UCSD-AML1 (cell line): ENCODE measurements around the gene ST3GAL6.

Source experiments
- DNase-seq: peaks from one replicate; lab custom pipeline; 2025; ENCODE audit not compliant: unreplicated experiment; lab: John Stamatoyannopoulos, UW

Gene ST3GAL6

GRCh38 chr3:98739266-98739665 lies 23.9 kb upstream of the ST3GAL6 start:
- no peak for DNase-seq

GRCh38 chr3:98740324-98740723 lies 22.8 kb upstream of the ST3GAL6 start:
- DNase-seq: no peak

GRCh38 chr3:98741121-98741716 lies 21.9 kb upstream of the ST3GAL6 start:
- DNase-seq: no peak

- no peak for DNase-seq
These were observed 20.1 kb upstream of the ST3GAL6 start for GRCh38 chr3:98743071-98743470.

- DNase-seq: no peak
These were observed 18.9 kb upstream of the ST3GAL6 start for GRCh38 chr3:98744283-98744682.

GRCh38 chr3:98745718-98746117 lies 17.4 kb upstream of the ST3GAL6 start:
- DNase-seq: no peak

- DNase-seq: no peak
These were observed 17.0 kb upstream of the ST3GAL6 start for GRCh38 chr3:98746122-98746521.

- no peak for DNase-seq
These were observed 16.3 kb upstream of the ST3GAL6 start for GRCh38 chr3:98746882-98747281.

GRCh38 chr3:98750276-98750919 lies 12.7 kb upstream of the ST3GAL6 start:
- no peak for DNase-seq

GRCh38 chr3:98754483-98754882 lies 8.7 kb upstream of the ST3GAL6 start:
- no peak for DNase-seq

GRCh38 chr3:98755601-98756000 lies 7.5 kb upstream of the ST3GAL6 start:
- no peak for DNase-seq

- no peak for DNase-seq
These were observed 3.5 kb upstream of the ST3GAL6 start for GRCh38 chr3:98759629-98760028.

- no peak for DNase-seq
These were observed 1.4 kb upstream of the ST3GAL6 start for GRCh38 chr3:98761643-98762229.

GRCh38 chr3:98763819-98764418 lies 779 bp downstream of the ST3GAL6 start:
- no peak for DNase-seq

GRCh38 chr3:98764472-98764884 lies 1.3 kb downstream of the ST3GAL6 start:
- DNase-seq: no peak

- DNase-seq: no peak
These were observed 2.6 kb downstream of the ST3GAL6 start for GRCh38 chr3:98765721-98766120.

GRCh38 chr3:98766924-98767323 lies 3.8 kb downstream of the ST3GAL6 start:
- no peak for DNase-seq

- DNase-seq: no peak
These were observed 5.8 kb downstream of the ST3GAL6 start for GRCh38 chr3:98768961-98769360.

GRCh38 chr3:98769448-98769847 lies 6.3 kb downstream of the ST3GAL6 start:
- no peak for DNase-seq

GRCh38 chr3:98770261-98771039 lies 7.3 kb downstream of the ST3GAL6 start:
- DNase-seq: no peak

- no peak for DNase-seq
These were observed 8.9 kb downstream of the ST3GAL6 start for GRCh38 chr3:98772022-98772421.
